GM19468 (cell line): ENCODE measurements around the gene ICA1.

Source experiments
- ATAC-seq: cut with Tn5 transposase; IDR thresholded peaks from one replicate; pipeline ENCODE4 v1.9.1; 2021; ENCODE audit warnings: mild to moderate bottlenecking, moderate library complexity, moderate number of reproducible peaks; ENCODE audit not compliant: unreplicated experiment; ENCODE audit errors: extremely low read depth

The ICA1 gene

DNA sequence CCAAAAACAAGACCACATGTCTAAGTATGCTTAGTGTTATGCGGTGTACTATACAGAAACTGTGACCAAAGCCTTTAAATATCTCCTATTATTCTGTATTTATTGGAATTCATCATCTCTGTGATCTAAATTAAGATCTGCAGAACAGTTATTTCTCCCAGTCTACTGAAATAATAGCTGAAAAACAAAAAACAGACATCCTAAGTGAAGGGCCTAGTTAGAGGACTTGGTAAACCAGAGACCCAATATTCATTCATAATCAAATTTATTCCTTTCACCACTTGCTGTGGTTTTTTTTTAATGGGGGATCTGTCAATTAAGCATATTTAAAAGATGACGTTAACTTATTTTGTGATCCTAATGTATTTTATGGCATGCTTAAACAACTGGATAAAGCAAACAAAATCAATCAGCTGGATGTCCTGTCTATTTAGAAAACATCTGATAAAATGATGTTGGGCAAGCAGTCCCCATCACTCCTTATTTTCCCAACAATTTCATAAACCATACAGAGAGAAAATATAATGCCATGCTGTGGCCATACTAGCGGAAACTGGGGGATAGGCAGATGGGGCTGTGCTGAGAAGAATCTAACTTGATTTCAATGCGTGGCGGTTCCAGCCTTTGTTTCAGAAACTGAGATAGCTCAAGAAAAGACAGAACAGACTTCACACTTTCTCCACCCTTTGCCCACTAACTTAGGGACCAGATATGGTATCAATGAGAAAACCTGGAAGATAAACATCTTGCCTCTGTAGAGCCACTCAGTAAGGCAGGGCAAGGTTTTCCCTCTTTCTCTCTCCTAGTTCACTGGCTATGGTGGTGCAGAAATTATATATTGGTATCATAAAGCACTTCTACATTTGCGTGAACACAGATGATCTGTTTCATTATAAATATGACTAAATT, 32.9 kb downstream of the ICA1 start:
- ATAC-seq, result no peak

DNA sequence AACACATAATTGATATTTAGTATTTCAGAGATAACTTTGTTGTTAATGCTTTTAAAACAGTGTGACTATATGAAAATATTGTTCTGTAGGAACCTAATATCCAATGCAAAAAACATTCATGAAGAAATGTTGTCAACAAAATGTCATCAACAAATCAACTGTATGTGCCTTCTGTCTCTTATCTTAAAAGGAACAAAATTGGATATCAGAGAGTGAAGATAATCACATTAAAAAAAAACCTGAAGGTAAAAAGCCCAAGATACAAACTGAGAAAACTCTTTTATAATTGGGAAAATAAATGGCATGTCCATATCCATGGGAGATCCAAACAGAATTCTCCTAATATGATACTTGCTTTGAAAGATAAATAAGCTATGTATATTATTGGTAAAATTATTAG, 33.9 kb downstream of the ICA1 start:
- ATAC-seq, result no peak

DNA sequence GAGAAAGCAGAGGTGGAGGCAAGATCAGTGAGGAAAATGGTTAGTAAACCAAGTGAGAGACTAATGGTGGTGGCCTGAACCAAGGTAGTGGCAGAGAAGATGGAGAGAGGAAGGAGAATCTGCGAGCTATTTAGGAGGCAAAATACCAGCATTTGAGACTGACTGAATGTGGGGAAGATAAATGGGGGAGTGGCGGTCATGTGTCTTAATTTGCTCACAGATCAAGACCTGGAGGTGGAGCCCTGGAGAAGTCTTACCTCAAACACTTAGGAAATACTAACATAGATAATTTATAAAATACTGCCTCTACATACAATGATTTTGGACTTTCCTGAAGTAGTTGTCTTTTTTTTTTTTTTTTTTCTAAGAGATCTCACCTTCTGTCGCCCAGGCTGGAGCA, 34.7 kb downstream of the ICA1 start:
- ATAC-seq, result no peak

DNA sequence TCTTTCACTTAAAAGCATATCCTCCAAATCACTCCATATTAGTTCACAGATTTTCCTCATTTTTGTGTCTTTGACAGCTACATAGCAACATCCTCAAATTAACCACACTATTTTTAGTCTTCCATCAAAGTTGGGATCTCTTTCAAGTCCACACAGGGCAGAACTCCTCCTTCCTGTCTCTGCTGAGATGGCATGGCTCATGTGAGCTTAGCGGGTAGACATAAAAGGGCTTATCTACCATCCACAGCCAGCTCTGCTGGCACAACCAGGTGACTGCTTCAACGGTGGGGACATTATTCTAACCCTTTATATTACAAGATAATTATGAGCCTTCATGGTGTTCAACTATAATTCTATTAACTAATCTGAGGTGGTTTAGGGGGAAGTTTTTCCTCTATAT, 35.5 kb downstream of the ICA1 start:
- ATAC-seq, result no peak

DNA sequence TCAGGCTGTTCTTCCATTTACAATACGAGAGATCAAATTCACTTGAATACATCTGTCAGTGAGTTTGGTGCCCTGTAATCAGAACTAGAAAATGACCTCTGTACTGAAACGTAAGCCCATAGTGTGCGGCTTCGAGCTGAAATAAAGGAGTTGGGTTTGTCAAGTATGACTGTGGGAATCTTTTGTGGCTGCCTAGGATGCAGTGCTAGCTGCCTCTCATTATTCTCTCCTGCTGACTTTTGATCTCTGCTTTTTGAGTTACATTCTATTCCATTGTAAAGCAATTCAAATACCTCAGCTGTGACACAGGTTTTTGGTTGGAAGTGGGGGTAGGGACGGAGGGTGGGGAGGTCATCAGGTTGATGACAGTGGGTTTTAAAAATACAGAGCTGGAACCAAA, 40.4 kb downstream of the ICA1 start:
- ATAC-seq, result no peak

DNA sequence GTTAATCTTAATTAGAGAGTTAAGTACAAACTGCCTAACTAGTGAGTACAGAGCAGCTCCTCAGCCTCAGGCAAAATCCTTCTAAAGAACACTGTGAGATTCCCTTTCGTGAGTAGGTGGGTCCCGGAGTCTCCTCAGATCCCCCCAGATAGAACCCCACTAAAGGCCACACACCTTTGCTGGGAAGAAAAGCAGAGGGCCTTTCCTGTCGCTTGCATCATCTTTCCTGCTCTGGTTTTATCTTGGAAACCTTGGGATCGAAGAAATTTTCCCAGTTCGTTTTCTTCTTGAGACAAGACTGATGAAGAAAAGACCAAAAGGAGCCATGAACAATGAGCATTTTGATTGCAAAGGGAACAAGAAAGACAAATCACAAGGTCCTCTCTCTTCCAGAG, 40.9 kb downstream of the ICA1 start:
- no peak for ATAC-seq

DNA sequence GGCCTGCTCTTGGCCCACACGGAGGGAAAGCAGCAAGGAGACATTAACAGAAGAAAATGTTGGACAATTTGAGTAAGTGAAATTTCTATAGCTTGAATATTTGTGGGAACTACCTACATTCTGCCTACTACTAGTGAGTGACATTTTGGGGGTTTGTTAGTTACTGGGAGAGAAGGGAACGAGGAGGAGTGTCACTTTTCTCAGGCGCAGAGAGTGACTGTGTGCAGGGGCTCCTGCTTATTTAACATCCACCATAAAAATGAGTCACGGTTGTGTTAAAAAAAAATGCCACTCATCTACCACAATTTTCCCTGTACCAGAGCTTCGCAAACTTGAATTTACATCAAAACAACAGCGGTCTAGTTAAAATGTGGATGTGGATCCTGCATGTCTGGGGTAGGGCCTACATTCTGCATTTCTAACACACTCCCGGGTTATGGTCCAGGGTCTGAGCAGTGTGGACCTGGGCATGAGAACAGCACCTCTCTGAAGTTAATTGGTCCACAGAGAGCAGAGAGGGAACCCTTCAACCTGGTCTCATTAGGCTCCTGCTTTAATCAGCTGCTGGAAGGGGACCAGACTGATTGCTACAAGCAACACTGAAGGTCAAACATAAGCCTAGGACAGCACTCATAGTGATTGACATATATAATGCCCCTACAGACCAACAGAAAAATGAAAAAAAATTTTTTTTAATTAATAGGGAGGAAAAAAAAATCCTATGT, 41.4 kb downstream of the ICA1 start:
- ATAC-seq, result no peak

DNA sequence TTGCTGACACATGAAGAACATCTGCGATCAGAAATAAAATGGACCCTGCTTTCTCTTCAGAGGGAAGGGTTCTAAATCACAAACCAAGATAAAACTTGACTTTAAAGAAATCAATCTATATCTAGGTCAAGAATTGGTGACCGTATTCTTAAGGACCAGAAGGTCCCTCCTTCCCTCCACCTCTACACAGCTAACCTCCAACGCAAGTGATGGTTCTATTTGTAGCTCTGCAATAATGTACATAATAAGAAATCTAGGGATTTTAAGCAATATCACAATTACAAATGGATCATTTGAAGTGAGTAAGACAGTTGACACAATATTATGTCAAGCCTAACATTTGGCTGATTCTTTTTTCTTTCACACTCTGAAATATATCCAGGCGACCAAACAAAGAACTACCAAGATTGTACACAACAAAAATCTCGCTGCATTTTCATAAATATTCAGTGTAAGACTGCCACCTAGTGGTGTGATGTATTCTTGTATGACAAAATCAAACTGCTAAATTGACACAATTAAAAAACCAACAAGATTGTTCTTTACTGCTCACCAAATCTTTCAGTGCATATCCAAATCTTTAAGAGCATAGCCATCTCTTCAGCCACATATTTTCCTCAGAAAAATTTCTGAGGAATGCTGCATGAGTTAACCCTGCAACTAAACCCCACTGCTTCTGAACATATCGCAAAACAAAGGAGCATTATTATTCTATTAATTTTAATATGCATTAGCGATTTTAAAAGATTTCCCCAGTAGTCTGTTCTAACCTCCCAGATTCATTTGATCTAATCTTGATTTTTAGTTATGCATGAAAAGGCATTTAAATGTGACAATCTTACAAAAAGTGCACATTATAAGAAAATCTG, 44.5 kb downstream of the ICA1 start:
- no peak for ATAC-seq

DNA sequence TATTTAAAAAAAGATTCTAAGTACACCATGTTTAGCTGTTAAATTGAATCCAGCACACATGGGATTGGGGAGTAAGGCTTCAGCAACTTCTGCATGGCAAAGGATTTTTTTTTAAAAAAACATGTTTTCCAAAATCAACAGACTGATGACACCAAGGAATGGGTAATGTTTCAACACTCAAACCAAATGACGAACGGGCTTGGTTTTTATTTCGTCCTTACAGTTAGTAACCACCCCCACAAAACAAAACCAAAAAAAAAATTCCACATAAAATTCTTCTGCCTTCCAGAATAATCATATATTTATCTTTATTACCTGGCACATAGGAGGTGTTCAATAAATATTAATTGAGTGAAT, 45.7 kb downstream of the ICA1 start:
- ATAC-seq, result no peak

DNA sequence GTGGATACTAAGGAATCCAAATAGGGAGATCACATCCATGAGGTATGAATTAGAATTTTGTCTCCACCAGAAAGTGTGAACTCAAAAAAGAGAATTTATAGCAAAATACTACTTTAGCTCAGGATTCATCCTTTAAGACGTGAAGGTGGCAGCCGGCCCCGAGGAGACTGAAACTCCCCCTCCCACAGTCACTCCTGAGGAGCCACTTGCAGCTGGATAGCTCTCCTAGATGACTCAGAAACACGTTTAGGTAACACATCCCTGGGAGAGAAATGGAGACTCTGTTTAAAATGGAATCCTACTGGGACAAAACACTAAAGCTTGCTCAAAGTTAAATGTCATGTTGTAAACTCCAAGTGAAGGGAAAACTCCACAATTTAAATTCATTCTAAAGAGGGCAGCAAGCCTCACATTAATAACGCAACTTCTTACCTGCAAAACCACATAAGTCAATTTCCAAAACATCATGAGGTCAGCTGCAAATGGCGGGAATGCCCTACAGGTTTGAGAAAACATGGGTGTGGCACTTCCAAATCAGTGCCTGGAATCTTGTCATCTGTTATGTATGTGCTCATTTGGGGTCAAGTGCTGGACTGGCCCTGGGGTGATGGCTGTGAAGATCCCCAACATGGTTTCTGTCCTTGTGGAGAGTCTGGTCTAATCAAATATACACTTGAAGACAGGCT, 46.2 kb downstream of the ICA1 start:
- ATAC-seq, result no peak

DNA sequence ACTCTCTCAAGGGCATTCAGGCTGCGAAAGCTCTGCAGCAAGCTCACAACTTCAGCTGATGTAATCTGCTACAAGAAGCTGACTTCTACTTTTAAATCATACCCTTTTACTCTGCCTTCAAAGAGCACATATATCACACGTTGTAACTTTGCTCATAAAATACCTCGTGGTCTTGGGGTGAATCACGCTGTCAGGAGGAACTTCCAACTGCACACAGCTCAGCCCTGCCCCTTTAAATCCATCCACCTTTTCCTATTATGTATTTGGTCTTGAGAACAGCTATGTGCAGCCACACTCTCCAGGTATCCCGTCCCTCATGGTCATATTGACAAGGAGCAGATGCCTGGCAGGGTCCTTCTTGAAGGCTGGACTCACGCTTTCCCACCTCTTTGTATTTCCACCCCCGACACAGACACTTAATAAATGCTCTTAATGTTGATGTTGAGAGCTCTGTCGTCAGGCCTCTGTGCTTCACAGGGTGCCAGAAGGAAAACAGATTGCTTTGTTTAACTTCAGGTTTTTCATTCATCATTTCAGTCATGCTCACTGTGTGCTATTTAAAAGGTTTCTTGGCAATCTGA, 47.6 kb downstream of the ICA1 start:
- no peak for ATAC-seq

DNA sequence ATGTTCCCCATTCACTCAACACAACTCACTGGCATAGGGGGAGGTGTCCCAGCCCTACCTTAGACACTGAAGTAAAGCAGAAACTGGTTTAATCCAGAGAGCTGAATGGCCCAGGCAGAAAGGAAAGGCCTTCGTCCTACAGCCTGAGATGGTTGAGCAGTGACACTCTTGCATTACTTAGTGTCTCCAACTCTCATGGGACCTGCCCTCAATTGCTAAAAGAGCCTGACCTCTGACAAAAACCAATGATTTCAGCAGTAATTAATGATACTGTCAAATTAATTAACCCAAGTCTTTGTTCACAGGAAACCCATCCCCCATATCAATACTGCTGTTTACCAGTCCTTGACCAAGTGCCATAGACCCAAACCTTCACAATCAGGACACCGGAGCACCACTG, 48.6 kb downstream of the ICA1 start:
- no peak for ATAC-seq

DNA sequence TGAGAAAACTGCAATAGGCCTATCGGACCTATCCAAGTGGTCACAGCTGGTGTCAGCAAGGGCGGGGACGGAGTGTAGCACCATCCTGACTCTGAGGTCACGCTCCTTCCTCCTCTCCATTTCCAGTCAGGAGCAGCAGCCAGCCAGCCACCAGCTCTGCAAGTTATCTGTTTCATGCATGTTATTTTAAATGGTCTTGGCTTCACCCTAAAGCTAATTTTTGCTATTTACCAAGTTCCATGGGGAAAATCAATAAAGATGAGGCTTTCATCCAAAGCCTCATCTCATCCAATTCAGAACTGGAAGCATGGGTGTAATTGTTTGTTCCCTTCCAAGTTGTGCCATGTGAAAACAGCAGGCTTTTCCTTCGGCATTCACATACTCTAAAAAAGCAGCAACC, 49.3 kb downstream of the ICA1 start:
- ATAC-seq, result no peak

DNA sequence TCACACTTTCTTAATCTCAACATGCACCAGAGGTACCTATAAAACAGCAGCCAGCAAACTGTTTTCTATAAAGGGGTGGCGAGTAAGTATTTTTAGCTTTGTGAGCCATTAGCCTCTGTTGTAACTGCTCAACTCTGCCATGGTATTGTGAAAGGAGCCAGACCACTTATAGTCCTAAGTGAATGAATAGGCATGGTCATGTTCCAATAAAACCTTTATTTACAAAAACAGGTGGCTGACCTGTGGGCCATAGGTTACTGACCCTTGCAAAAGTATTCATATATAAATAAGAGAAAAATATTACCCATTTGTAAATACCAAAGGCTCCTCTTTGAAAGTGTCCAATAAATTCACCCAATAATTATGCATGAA, 50.3 kb downstream of the ICA1 start:
- ATAC-seq, result no peak

DNA sequence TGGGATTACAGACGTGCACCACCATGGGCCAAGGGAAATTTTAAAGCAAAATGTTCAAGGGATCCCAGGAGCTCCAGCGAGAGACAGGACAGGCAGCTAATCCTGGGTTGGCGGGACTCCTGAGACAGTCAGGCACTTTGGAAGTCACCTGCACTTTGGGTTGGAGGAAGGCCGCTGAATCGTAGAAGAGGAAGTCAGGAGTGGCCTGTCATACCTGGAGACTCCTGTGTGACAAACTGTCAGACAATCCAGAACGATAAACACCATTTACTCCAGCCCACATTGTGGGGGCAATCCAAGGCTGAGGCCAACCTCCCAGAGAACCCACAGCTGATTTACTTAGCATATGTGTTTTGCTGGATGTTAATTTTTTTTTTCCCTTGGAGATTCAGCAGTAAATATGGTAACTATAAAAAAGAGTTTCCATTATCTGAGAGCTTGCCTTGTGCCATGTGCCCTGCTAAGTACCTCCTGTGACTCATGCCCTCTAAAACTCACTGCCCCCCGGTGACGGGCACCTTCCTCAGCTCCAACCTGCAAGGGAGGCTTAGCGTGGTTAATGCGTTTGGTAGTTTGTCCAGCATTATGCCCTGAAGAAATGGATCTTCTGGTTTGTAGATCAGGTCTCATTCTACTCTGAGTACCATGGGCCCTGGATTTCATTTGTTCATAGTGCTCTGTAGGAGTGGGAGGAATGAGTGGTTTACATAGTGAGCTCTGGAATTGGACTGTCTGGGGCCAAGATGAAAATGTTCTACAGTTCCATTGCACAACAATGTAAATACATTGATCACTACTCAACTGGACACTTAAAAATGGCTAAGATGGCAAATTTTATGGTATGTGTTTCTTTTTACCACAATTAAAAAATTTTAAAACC, 50.9 kb downstream of the ICA1 start:
- no peak for ATAC-seq

DNA sequence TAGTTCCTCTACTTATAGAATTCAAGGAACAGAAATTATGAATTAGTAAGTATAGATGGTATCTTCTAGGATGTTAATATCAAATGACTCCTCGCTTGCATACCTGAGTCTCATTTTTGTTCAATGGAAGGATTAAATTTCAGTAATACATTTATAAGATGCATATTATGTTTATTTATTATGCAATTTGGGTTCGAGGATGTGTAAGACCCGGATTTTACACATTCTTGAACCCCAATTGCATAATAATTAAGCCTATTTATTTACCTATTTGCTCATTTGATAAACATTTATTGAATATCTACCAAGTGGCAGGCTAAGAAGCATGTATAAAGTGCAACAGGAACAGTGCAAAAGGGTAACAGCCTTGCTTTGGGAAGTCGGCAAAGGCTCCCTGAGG, 52.6 kb downstream of the ICA1 start:
- no peak for ATAC-seq

DNA sequence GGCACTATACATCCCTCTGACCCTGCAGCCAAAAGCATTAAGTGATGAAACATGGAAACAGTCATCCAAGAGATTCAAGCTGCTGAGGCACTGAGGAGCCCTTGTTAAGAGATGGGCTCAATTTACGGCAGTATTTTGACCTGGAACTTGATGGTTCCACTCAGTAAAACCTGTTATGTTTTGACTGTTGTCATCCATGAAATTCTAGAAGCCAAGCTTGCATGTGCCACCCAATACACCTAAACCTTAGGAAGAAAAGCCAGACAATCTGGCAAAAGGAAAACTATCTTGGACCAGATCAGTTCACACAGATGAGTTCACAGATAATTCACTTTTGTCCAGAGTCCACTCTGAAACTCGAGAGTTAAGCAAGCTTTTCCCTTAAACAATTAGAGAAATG, 53.2 kb downstream of the ICA1 start:
- ATAC-seq, result no peak

DNA sequence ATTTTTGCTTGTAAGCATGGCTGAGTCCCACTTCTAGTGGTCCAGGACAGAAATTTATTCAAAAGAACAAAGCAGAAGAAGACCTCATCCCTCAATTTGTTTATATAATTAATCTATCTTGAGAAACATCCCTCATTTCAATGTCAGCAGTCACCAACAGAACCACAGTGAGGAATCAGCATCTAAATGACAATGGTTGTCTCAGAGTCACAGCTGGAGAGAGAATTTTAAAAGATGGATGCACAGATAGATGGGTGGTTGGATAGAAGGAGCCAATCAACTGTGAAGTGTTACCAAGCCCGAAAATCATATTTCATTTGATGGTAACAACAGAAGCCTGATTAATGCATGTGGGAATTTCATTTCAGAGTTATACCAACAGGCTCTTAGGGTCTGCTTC, 55.0 kb downstream of the ICA1 start:
- no peak for ATAC-seq

DNA sequence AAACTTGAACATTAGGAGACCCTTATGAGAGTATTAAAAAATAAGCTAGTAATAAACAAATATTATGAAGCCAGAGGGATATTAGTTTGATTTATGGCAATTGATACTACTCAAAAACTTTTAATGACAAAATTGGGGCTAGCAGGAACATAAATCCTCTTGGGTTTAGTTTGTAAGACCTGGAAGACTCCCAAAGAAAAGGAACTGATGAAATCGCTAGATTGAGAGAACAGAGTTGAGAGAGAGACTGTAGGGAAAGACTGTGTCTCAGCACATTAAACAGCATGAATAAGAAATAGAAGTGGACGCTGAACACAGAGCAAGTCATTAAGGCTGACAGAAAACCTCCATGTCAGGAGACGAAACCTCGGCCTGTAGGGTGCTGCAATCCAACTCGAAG, 56.4 kb downstream of the ICA1 start:
- no peak for ATAC-seq
